Endodermal cell (in vitro differentiated cells): ENCODE measurements around the gene EPG5. TPM values are rescaled to one million over a fixed set of nuclear protein-coding genes. Genes with fewer than 3 reads are reported as not detected.
"Not testable (repeated sequence)": the region's sequence is repeated elsewhere in the genome, so short reads cannot be mapped to it uniquely, and the experiment has no call there.

ENCODE experiments used
- DNase-seq: peaks from one replicate; pipeline ENCODE4 v3.0.0-alpha.2; 2017
- H3K27ac ChIP-seq: 2 replicates; pipeline ENCODE4 v1.5.1; 2013; ENCODE audit warnings: mild to moderate bottlenecking, low read depth, low read length, moderate library complexity
- H3K27me3 ChIP-seq: 2 replicates; pipeline ENCODE4 v1.6.1; 2013; ENCODE audit warnings: mild to moderate bottlenecking, low read length, moderate library complexity; ENCODE audit not compliant: insufficient read depth, control insufficient read depth, poor library complexity, severe bottlenecking
- H3K36me3 ChIP-seq: 2 replicates; pipeline ENCODE4 v1.7.0; 2013; ENCODE audit warnings: mild to moderate bottlenecking, low read length, moderate library complexity; ENCODE audit not compliant: control insufficient read depth, insufficient read depth
- H3K4me1 ChIP-seq: one replicate; pipeline ENCODE4 v1.7.0; 2013; ENCODE audit warnings: low read length; ENCODE audit not compliant: control insufficient read depth, insufficient read depth
- H3K4me3 ChIP-seq: 2 replicates; pipeline ENCODE4 v1.5.1; 2013; ENCODE audit warnings: mild to moderate bottlenecking, low read length, moderate library complexity
- H3K9ac ChIP-seq: 2 replicates; pipeline ENCODE4 v1.6.1; 2013; ENCODE audit warnings: mild to moderate bottlenecking, low read length, moderate library complexity; ENCODE audit not compliant: poor library complexity, severe bottlenecking; ENCODE audit errors: extremely low read depth
- H3K9me3 ChIP-seq: 2 replicates; pipeline ENCODE4 v1.6.1; 2013; ENCODE audit warnings: mild to moderate bottlenecking, low read length, moderate library complexity; ENCODE audit not compliant: control insufficient read depth
- H3K27ac Mint-ChIP-seq: 2 replicates; pipeline ENCODE4 v1.8.0; 2020; ENCODE audit warnings: mixed read lengths
- H3K27me3 Mint-ChIP-seq: 2 replicates; pipeline ENCODE4 v1.8.0; 2021; ENCODE audit warnings: mild to moderate bottlenecking, mixed read lengths; ENCODE audit not compliant: insufficient read depth
- H3K36me3 Mint-ChIP-seq: 2 replicates; pipeline ENCODE4 v1.8.0; 2020; ENCODE audit warnings: low read depth, mixed read lengths
- H3K4me1 Mint-ChIP-seq: 2 replicates; pipeline ENCODE4 v1.8.0; 2020; ENCODE audit warnings: mixed read lengths
- H3K4me3 Mint-ChIP-seq: 2 replicates; pipeline ENCODE4 v1.8.0; 2020; ENCODE audit warnings: mild to moderate bottlenecking, moderate library complexity, mixed read lengths
- H3K9me3 Mint-ChIP-seq: 2 replicates; pipeline ENCODE4 v1.8.0; 2020; ENCODE audit warnings: mild to moderate bottlenecking, mixed read lengths
- WGBS, 2 experiments: methylation state at CpG; one replicate each; pipeline versions ENCODE4 v1.1.5 to v1.1.7; 2013; ENCODE audit warnings: missing lambda C conversion rate in 2 of 2, mixed read lengths in 1 of 2; ENCODE audit not compliant: insufficient coverage in 1 of 2, insufficient read length in 1 of 2; 5-methylcytosine and 5-hydroxymethylcytosine counted together
- total RNA-seq, 2 donors: library from RNA; stranded (reverse); fragmentation: NEBNext Ultra II Directional in 1 of 2; extraction: Animal tissue kit (Norgen Biotek cat#: 25700) in 1 of 2; gene quantifications; 2 replicates in 1 of 2; 3 replicates in 1 of 2; pipeline ENCODE4 v1.2.1, GENCODE V29; 2021
- TF ChIP-seq, protein P1 (sequence below): fragments of 200-600 bp; sonication (generic); conservative IDR thresholded peaks from 2 replicates; pipeline ENCODE4 v1.5.0; 2021; ENCODE audit warnings: antibody characterized with exemption, mild to moderate bottlenecking

EPG5 gene
- total RNA-seq, 2 donors from 2014 or later: 25.6 to 28.6 TPM

DNA sequence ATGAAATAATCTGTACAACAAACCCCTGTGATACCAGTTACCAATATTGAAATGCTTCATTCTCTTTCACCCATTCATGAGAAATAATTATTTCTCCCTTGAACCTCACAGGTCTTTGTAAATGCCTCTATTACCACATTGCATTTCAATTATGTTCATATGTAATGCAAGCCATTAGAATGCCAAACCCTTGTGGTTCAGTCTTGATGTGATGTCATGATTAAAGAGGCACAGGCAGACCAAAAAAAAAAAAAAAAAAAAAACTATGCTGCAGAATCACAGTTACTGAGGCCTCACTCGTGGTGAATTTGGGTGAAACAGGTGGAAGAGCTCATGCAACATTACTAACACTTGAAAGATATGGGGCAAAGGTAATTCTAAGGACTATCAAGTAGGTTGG is 9.4 kb upstream of the EPG5 start:
- Mint-ChIP-seq H3K36me3 (no peaks in the 10 kb centered on the region), H3K27me3 (no peaks in the 10 kb centered on the region), H3K27ac (no peak overlapping the region), H3K4me1 (no peaks in the 10 kb centered on the region), H3K4me3 (no peak overlapping the region), H3K9me3 (no peaks in the 10 kb centered on the region)
- Histone ChIP-seq H3K9me3 (no peaks in the 10 kb centered on the region), H3K36me3 (no peaks in the 10 kb centered on the region), H3K4me1 (no peaks in the 10 kb centered on the region), H3K27ac (no peak overlapping the region), H3K4me3 (no peak overlapping the region), H3K27me3 (no peaks in the 10 kb centered on the region), H3K9ac (no peak overlapping the region)
- TF ChIP-seq, protein P1, sequence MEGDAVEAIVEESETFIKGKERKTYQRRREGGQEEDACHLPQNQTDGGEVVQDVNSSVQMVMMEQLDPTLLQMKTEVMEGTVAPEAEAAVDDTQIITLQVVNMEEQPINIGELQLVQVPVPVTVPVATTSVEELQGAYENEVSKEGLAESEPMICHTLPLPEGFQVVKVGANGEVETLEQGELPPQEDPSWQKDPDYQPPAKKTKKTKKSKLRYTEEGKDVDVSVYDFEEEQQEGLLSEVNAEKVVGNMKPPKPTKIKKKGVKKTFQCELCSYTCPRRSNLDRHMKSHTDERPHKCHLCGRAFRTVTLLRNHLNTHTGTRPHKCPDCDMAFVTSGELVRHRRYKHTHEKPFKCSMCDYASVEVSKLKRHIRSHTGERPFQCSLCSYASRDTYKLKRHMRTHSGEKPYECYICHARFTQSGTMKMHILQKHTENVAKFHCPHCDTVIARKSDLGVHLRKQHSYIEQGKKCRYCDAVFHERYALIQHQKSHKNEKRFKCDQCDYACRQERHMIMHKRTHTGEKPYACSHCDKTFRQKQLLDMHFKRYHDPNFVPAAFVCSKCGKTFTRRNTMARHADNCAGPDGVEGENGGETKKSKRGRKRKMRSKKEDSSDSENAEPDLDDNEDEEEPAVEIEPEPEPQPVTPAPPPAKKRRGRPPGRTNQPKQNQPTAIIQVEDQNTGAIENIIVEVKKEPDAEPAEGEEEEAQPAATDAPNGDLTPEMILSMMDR: no peak
- no peak for DNase-seq
- 82% methylated on average over 1 of the region's 1 CpG; no CpG with 5 or more reads in 1 of the 2 experiments for WGBS, 2 experiments

GRCh38 chr18:45974088-45974536 is 7.0 kb upstream of the EPG5 start:
- no peak overlapping the region for H3K4me3 Mint-ChIP-seq
- H3K4me1 ChIP-seq: no peaks in the 10 kb centered on the region
- H3K27me3 Mint-ChIP-seq: no peaks in the 10 kb centered on the region
- H3K4me1 Mint-ChIP-seq: no peaks in the 10 kb centered on the region
- H3K9me3 ChIP-seq: no peaks in the 10 kb centered on the region
- H3K27ac ChIP-seq: no peak overlapping the region
- H3K9me3 Mint-ChIP-seq: peaks cover 7% of the 10 kb centered on the region
- H3K9ac ChIP-seq: no peak overlapping the region
- H3K27ac Mint-ChIP-seq: no peak overlapping the region
- 67 to 75% methylated on average over 5 of the region's 5 CpGs for WGBS, 2 experiments
- no peaks in the 10 kb centered on the region for H3K27me3 ChIP-seq
- TF ChIP-seq, protein P1: peak; percentile 82
- DNase-seq: peak; percentile 80
- H3K36me3 ChIP-seq: no peaks in the 10 kb centered on the region
- no peak overlapping the region for H3K4me3 ChIP-seq
- H3K36me3 Mint-ChIP-seq: no peaks in the 10 kb centered on the region

DNA sequence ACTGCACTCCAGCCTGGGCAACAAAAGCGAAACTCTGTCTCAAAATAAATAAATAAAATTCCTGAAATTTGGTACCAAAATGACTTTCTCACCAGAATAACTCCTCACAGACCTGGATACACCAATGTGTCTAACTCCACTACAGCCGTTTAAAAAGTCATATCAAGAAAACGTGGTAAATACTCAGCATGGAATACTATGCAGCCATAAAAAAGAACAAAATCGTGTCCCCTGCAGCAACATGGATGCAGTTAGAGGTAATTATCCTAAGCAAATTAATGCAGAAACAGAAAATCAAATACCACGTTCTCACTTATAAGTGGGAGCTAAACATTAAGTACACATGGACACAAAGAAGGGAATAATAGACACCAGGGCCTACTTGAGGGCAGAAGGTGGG is 2.2 kb downstream of the EPG5 start:
- 91 to 98% methylated on average over 3 to 5 of the region's 5 CpGs for WGBS, 2 experiments
- not testable (repeated sequence) for H3K4me3 Mint-ChIP-seq, H3K36me3 ChIP-seq, H3K9me3 ChIP-seq, H3K9me3 Mint-ChIP-seq, H3K27ac ChIP-seq, H3K27me3 ChIP-seq, H3K4me3 ChIP-seq, H3K27ac Mint-ChIP-seq, H3K9ac ChIP-seq, DNase-seq, H3K4me1 Mint-ChIP-seq, H3K4me1 ChIP-seq
- Mint-ChIP-seq H3K27me3 (peaks cover 11% of the 10 kb centered on the region), H3K36me3 (peaks cover 12% of the 10 kb centered on the region)

- Mint-ChIP-seq H3K4me3 (no peak overlapping the region), H3K27me3 (peaks cover 2% of the 10 kb centered on the region), H3K9me3 (no peaks in the 10 kb centered on the region), H3K4me1 (peaks cover 2% of the 10 kb centered on the region), H3K27ac (no peak overlapping the region), H3K36me3 (peaks cover 12% of the 10 kb centered on the region)
- Histone ChIP-seq H3K36me3 (no peaks in the 10 kb centered on the region), H3K4me1 (no peaks in the 10 kb centered on the region), H3K27ac (no peak overlapping the region), H3K9me3 (no peaks in the 10 kb centered on the region), H3K27me3 (no peaks in the 10 kb centered on the region), H3K9ac (no peak overlapping the region), H3K4me3 (no peak overlapping the region)
- 95% methylated on average over 2 to 5 of the region's 5 CpGs for WGBS, 2 experiments
- TF ChIP-seq, protein P1: no peak
- no peak for DNase-seq
Measured at GRCh38 chr18:45962866-45963265, 4.3 kb downstream of the EPG5 start.
